Glutamatergic neuron (in vitro differentiated cells): ENCODE results near the gene STPG4. TPM values are rescaled to one million over a fixed set of nuclear protein-coding genes. Genes with fewer than 3 reads are reported as not detected.

ENCODE experiments used
- DNase-seq: peaks from one replicate; pipeline ENCODE4 v3.0.0; 2022
- H3K27ac Mint-ChIP-seq: one replicate; pipeline ENCODE4 v1.8.0; 2020; ENCODE audit warnings: mild to moderate bottlenecking, mixed read lengths, inconsistent platforms; ENCODE audit not compliant: unreplicated experiment
- H3K27me3 Mint-ChIP-seq: one replicate; pipeline ENCODE4 v1.8.0; 2020; ENCODE audit warnings: mild to moderate bottlenecking, moderate library complexity, mixed read lengths, inconsistent platforms; ENCODE audit not compliant: unreplicated experiment
- H3K36me3 Mint-ChIP-seq: one replicate; pipeline ENCODE4 v1.8.0; 2020; ENCODE audit warnings: mild to moderate bottlenecking, mixed read lengths, inconsistent platforms; ENCODE audit not compliant: unreplicated experiment
- H3K4me1 Mint-ChIP-seq: one replicate; pipeline ENCODE4 v1.8.0; 2020; ENCODE audit warnings: mild to moderate bottlenecking, low read depth, mixed read lengths, inconsistent platforms; ENCODE audit not compliant: unreplicated experiment
- H3K4me3 Mint-ChIP-seq: one replicate; pipeline ENCODE4 v1.8.0; 2020; ENCODE audit warnings: mild to moderate bottlenecking, mixed read lengths, inconsistent platforms; ENCODE audit not compliant: unreplicated experiment
- H3K9me3 Mint-ChIP-seq: one replicate; pipeline ENCODE4 v1.8.0; 2020; ENCODE audit warnings: mild to moderate bottlenecking, moderate library complexity, mixed read lengths, inconsistent platforms; ENCODE audit not compliant: unreplicated experiment
- total RNA-seq: library from RNA; stranded (reverse); fragmentation: NEBNext Ultra II Directional; extraction: Animal tissue kit (Norgen Biotek cat#: 25700); gene quantifications from one replicate; pipeline ENCODE4 v1.2.1, GENCODE V29; 2021; ENCODE audit not compliant: unreplicated experiment
- TF ChIP-seq, protein P1 (sequence below): fragments of 200-600 bp; sonication (generic); IDR thresholded peaks from one replicate; pipeline ENCODE4 v1.5.0; 2021; ENCODE audit not compliant: partially characterized antibody, unreplicated experiment

Gene STPG4
- total RNA-seq, 1 donor from 2014 or later: 1.3 TPM

DNA sequence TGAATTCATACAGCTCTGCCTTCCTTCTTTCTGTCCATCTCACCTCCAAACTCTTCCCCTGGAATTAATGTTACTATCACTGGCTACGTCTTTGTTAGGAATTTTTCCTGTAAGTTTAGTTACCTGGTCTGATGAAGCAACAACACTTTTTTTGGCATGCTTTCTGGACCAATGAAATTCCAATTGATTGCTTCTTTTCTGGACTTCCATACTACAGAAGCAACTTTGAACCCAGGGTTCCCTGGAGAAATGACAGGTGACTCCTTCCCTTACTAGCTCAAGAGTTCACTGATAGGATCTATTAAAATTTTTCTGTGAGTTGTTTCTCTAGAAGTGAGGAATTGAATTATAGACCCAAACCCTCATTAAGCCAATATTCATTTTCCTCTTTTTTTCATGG is 41.4 kb upstream of the STPG4 start:
- TF ChIP-seq, protein P1, sequence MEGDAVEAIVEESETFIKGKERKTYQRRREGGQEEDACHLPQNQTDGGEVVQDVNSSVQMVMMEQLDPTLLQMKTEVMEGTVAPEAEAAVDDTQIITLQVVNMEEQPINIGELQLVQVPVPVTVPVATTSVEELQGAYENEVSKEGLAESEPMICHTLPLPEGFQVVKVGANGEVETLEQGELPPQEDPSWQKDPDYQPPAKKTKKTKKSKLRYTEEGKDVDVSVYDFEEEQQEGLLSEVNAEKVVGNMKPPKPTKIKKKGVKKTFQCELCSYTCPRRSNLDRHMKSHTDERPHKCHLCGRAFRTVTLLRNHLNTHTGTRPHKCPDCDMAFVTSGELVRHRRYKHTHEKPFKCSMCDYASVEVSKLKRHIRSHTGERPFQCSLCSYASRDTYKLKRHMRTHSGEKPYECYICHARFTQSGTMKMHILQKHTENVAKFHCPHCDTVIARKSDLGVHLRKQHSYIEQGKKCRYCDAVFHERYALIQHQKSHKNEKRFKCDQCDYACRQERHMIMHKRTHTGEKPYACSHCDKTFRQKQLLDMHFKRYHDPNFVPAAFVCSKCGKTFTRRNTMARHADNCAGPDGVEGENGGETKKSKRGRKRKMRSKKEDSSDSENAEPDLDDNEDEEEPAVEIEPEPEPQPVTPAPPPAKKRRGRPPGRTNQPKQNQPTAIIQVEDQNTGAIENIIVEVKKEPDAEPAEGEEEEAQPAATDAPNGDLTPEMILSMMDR: no peak
- peaks cover 7% of the 10 kb centered on the region for H3K27me3 Mint-ChIP-seq
- peaks cover 12% of the 10 kb centered on the region for H3K9me3 Mint-ChIP-seq
- no peaks in the 10 kb centered on the region for H3K36me3 Mint-ChIP-seq
- no peak overlapping the region for H3K4me3 Mint-ChIP-seq
- H3K4me1 Mint-ChIP-seq: peaks cover 67% of the 10 kb centered on the region
- DNase-seq: no peak
- H3K27ac Mint-ChIP-seq: peak overlapping the region; percentile 69

DNA sequence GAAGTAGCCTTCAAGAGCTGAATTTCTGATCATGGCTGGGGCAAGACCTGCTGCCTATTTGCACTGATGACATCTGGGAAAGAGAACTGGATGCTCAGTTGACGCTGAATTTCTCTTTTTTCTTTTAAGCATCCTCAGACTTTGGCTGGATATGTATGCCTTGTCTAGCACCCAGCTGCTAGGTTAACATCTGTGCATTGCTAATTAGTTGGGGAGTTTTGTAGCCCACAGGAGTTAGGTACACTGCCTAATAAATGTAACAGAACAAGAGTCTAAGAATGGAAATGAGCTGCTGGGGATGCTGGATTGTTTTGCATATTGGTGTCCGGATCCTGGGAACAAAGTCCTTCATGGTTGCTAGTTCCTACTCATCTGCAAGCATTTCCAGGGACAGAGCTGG is 40.9 kb upstream of the STPG4 start:
- Mint-ChIP-seq H3K9me3 (peaks cover 12% of the 10 kb centered on the region), H3K27me3 (peaks cover 7% of the 10 kb centered on the region), H3K4me1 (peaks cover 67% of the 10 kb centered on the region), H3K4me3 (no peak overlapping the region), H3K27ac (peak overlapping the region; percentile 69), H3K36me3 (no peaks in the 10 kb centered on the region)
- TF ChIP-seq, protein P1: no peak
- DNase-seq: no peak

DNA sequence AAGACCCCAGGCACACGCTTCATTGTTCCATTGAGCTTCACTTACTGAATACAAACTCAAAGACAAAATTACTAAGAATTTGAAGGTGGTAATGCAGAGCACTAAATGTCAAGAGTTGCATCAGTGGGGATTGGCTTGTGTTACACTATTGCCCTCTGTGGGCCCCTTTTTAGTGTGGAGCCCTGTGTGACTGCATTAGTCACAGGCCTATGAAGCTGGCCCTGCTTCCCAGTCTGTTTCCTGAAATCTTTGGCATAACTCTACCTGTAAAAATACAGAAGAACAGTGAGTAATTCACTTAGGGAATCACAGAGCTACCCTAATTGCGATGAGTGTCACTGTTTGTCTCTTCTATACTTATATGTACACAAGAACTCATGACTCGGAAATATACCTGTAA is 40.0 kb upstream of the STPG4 start:
- Mint-ChIP-seq H3K4me3 (no peak overlapping the region), H3K4me1 (peaks cover 70% of the 10 kb centered on the region), H3K27me3 (peaks cover 7% of the 10 kb centered on the region), H3K9me3 (peaks cover 12% of the 10 kb centered on the region), H3K36me3 (no peaks in the 10 kb centered on the region), H3K27ac (peak overlapping the region; percentile 90)
- DNase-seq: no peak
- TF ChIP-seq, protein P1: no peak

DNA sequence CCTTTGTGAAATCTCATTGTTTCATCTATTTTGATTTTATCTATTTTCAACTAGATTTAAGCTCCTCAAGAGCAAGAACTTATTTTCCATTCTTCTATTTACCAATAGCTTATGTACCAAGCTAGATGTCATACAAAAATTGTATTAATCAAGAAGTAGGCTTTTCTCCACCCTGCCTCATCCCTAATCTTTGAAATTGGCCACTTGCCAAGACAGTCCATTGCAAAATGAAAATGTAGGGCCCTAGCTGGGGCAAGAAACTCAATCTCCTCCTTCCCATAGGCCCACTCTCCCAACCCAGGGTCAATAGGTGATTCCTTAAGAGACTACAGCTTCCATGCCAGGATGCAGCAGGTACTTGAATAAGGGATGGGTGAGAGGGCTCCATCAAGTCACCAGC is 39.3 kb upstream of the STPG4 start:
- Mint-ChIP-seq H3K36me3 (no peaks in the 10 kb centered on the region), H3K4me1 (peaks cover 70% of the 10 kb centered on the region), H3K4me3 (peak overlapping the region; percentile 63), H3K27ac (peak overlapping the region; percentile 90), H3K27me3 (peaks cover 7% of the 10 kb centered on the region), H3K9me3 (peaks cover 12% of the 10 kb centered on the region)
- DNase-seq: no peak
- TF ChIP-seq, protein P1: no peak

DNA sequence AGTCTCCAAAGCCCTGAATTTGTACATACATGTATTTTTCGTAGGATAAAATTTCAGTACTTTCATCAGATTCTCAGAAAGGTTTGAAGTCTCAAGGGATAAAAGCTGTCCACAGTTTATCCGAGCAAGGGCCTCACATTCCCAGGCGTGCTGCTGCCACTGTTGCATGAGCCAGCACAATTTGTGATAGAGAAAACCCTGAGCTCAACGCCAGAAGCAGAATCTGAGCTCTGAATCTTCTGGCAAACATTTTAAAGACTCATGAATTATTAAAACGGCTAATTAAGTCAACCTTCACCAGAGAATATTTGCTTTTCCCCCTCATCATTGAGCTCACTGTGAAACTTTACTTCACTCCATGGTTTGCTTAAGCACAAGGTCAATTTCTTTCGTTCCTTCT is 38.5 kb upstream of the STPG4 start:
- peaks cover 5% of the 10 kb centered on the region for H3K27me3 Mint-ChIP-seq
- no peaks in the 10 kb centered on the region for H3K36me3 Mint-ChIP-seq
- DNase-seq: peak; percentile 53
- peak overlapping the region; percentile 65 for H3K4me3 Mint-ChIP-seq
- peak overlapping the region; percentile 90 for H3K27ac Mint-ChIP-seq
- peaks cover 10% of the 10 kb centered on the region for H3K9me3 Mint-ChIP-seq
- peaks cover 62% of the 10 kb centered on the region for H3K4me1 Mint-ChIP-seq
- TF ChIP-seq, protein P1: no peak
